GM11168 (cell line): ENCODE data around the gene KDM4C.

Source experiments
- in situ Hi-C: fragments of 300-500 bp; cut with MboI; formaldehyde crosslinking; loops from one replicate; pipeline ENCODE4 v1.12.0; 2022; ENCODE audit warnings: low sequenced_read_pairs; ENCODE audit not compliant: unreplicated experiment

KDM4C gene

GRCh38 chr9:7147121-7148090 is 389.6 kb downstream of the KDM4C start:
- in situ Hi-C loops = no loop called here

GRCh38 chr9:7148243-7148765 is 390.5 kb downstream of the KDM4C start:
- in situ Hi-C loops = no loop called here

DNA sequence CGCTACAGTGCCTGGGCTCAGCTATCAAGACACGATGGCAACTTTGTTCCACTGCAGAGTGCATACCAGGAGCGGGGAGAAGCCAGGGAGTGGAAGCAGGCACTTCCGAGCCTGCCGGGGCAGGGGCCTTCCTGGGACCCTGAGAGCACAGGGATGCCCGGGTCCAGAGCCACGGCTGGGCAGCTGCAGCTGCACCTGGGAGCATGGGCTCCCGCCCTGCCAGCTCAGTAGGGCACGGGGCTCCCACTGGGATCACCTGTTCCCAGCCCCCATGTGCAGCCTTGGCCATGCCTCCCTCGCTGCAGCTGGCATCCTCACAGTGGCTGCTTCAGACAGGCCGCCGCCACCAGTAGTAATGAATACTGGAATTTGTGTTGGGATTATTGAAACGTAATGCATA is 391.5 kb downstream of the KDM4C start:
- in situ Hi-C loops = no loop called here

DNA sequence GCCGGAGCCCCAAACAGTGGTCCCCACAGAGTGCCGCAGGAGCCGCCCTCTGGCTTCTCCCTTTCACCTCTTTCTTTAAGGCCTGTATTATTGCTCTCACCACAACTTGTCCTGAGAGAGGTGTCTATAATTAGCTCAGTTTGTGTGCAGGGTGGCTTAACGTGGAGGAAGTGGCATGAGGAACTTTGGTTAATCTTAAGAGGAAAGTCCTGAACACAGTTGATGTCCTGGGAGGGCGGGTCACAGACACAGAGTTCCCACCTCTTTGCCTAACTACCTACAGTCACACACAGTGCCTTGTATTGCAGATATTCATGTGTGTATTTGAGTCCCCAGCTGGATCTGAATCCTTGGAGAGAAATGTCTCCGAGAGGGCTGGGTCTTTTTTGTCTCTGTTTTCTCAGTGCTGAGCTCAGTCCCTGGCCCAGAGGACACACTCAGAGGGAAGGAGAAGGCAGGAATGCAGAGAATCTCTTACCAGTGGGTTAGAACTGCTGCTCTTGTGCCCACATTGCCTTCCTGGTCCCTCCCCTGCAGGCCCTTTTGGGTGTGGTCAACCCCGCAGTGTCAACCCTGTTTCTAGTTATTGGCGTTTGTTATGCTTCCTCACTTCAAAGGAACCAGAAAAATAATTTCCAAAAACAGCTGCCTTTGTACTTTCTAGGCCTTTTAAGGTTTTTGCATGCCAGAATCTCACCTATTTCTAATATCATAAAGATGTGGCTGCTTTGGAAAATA is 392.5 kb downstream of the KDM4C start:
- in situ Hi-C loops = no loop called here

- in situ Hi-C loops = no loop called here
These were observed 395.4 kb downstream of the KDM4C start for GRCh38 chr9:7153134-7153533.

DNA sequence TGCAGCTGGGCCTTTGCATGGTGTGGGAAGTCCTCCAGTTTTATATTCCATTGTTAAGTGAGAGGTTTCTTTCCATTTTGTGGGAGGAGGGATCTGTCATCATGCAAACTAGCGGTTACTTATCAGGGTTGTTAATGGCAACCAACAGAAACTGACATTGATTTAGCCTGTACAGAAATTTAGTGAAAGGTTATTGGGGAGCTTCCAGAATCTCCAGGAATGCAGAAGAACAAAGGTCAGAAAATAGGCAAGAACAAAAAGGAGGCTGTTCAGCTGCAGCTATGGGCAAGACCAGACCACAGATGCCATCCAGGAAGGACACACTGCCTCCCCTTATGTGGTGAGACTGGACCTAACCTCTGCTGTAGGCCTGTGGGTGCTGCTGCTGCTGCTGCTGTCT is 395.8 kb downstream of the KDM4C start:
- in situ Hi-C loops = no loop called here

- in situ Hi-C loops = no loop called here
These were observed 396.3 kb downstream of the KDM4C start for GRCh38 chr9:7154003-7154619.

GRCh38 chr9:7154650-7155049 is 396.9 kb downstream of the KDM4C start:
- in situ Hi-C loops = no loop called here

DNA sequence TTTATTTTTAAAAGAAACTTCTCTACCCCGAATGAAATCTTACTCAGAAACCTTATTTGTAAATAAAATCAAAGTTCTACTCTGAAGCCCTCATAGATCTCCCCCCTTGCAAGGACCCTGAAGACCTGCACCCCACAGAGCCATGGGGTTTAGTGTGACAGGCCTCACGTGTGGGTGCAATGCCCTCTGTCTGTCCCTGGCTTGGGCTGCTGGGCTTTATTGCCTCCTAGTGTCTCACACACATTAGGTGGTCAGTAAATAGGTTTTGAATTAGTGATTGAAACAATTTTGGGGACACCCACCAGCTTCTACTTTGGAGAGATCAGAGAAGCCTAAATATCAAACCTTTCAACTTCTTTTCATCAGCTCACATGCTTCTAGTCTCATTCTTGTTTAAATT is 403.7 kb downstream of the KDM4C start:
- in situ Hi-C loops = no loop called here

DNA sequence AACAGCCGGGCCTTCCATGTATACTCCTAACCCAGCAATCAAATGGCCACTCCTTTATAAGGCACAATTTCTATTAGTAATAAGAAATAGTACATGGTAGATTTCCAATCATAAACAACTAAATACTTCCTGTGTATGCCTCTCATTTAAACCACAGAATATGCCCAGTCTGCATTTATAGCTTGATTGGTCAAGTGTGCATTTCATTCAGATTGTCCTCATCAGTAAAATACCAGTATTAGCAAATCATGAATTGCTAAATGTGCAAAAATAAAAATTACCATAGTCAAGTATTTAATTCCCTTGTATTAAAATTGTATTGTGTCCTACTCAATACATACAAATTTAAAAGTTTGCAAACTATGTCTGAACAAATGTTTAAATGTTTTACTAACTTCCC is 406.2 kb downstream of the KDM4C start:
- in situ Hi-C loops = no loop called here

DNA sequence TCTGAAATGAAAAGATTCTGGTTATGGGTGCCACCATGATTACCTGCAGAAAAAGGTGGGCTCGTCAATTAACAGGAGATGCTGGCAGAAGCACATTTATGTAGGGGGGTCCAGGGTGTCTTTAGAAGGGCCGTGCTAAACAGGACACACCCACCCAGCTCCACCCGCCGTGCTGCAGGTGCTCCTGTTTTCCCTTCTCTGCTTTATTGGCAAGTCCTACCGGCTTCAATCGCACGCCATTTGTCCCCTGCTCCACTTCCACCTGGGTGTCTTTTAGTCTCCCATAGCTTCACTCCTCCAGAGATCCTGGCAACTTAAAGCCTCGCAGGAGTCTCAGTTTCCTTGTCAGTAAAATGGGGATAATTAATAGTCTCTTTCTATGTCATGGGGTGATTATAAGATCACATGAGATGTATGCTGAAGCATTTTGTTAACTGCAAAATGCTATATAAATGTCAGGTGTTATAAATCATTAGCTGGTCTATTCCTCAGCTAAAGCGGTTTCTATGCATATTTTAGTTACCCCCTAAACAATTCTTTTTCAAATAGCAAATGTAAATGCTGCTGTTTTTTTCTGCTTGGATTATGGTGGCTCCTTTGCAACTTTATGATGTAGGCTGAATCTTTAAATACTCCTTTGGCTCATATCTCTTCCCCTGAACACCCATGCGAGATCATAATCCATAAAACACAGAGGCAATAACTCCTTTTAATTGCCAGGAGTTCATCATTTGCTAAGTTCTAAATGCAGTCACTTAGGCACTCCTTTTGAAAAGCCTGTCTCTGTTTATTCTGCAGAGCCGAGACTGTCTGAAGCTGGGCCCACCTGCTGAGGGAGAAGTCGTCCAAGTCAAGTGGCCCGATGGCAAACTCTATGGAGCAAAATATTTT is 406.9 kb downstream of the KDM4C start:
- in situ Hi-C loops = no loop called here

DNA sequence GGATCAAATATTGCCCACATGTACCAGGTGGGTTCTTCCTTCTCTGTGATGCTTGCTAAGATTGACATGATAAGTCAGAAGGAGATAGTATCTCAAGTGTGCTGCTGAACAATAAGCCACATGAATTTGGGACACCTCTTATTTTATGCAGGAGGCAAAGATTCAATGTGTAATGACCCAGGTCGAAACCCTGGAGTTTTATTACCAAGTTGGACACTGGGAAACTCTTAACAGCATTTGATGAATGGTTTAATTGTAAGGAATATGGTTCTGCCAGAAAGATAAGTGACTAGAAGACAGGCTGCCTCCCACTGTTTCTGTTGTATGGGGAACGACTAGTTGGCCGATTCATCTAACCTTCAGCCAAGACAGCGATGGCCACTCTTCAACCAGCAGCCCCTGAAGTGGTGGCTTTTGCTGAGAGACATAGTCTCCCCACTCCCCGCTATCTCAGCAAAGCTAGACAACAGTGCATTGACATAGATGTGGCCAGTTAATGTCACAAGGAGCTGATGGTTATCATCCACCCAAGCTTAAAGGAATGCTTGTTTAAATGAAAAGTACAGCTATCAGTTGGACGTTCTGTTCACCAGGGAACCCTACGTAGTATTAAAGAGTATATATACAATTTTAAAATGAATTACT is 407.7 kb downstream of the KDM4C start:
- in situ Hi-C loops = no loop called here

DNA sequence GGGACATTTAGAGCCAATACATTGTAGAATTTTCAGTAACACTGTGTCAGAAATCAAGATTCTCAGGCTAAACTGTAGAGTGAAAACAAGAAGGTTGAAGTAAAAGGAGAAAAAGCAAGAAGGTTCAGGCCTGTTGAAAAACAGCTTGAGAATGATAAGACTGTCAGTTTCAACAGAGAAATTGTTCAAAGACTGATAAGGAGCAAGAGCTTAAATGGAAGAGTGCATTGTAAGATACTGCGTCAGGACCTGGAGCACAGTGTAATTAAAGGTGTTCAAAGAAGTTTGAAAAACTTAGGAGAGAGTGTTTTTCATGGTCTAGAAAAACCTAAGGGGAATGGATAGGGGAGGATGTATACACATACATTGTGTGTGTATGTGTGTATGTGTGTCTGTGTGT is 408.3 kb downstream of the KDM4C start:
- in situ Hi-C loops = no loop called here

DNA sequence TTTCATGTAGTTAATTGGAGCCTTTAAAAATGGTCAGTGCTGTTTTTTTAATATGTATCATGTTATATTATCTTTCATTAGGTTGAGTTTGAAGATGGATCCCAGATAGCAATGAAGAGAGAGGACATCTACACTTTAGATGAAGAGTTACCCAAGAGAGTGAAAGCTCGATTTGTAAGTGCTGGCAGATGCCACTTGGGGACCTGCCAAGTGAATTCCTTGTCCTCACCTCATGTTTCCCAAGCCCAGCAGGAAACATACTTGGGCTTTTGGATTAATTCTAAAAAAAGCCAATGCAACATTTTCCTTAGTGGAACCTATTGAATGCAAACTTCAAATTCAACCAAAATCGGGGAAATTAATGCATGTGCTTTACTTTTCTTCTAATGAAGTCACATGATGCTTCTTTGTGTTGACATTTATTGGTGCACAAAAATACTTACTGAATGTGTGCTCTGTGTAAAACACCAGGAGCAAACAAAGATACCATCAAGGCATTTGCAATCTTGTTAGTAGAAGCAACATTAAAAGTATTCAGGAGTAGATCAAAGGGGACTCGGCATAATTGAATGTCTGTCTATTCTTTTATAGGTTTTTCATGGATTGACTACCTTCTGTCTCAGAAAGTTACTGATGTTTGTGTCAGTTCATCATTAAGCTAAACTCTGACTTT is 412.1 kb downstream of the KDM4C start:
- in situ Hi-C loops = no loop called here

GRCh38 chr9:7171396-7172153 is 413.8 kb downstream of the KDM4C start:
- in situ Hi-C loops = no loop called here

- in situ Hi-C loops = no loop called here
These were observed 414.7 kb downstream of the KDM4C start for GRCh38 chr9:7172154-7173115.

- in situ Hi-C loops = no loop called here
These were observed 415.4 kb downstream of the KDM4C start for GRCh38 chr9:7173139-7173538.
